GM12878 (cell line): ENCODE measurements around the gene CD3D. TPM values are rescaled to one million over a fixed set of nuclear protein-coding genes. Genes with fewer than 3 reads are reported as not detected.

Experiments
- ATAC-seq: fragments of 200-7000 bp; cut with Tn5 transposase; 3 replicates; pipeline ENCODE4 v1.9.1; 2020; ENCODE audit warnings: mild to moderate bottlenecking, moderate library complexity
- BruUV-seq: library from RNA; stranded (reverse); fragments of 400-500 nt; replicated peaks from 2 replicates; lab custom pipeline; 2021; lab: Mats Ljungman, UMichigan
- CTCF ChIA-PET: fragments of 300-600 bp; sonication (Branson Sonifier 250); formaldehyde crosslinking; extraction: SDS; loops from one replicate; lab custom pipeline; 2021; ENCODE audit warnings: inconsistent platforms; lab: Yijun Ruan, JAX
- POLR2A ChIA-PET: fragments of 350-600 bp; formaldehyde crosslinking; extraction: SDS; loops from one replicate; lab custom pipeline; 2021; ENCODE audit warnings: inconsistent platforms; lab: Charles Lee
- RAD21 ChIA-PET: fragments of 300-600 bp; sonication (Branson Sonifier 250); formaldehyde crosslinking; loops from one replicate; lab custom pipeline; 2023; ENCODE audit warnings: antibody characterized with exemption; ENCODE audit not compliant: unreplicated experiment; lab: Charles Lee
- SMC1A ChIA-PET: fragments of 300-600 bp; sonication (Branson Sonifier 250); formaldehyde crosslinking; loops from one replicate; lab custom pipeline; 2023; ENCODE audit not compliant: unreplicated experiment, uncharacterized antibody; lab: Charles Lee
- DNase-seq: peaks from one replicate; pipeline ENCODE4 v3.0.0-alpha.2; 2011; ENCODE audit warnings: low read depth, low spot score
- FAIRE-seq: peaks from 3 replicates; lab custom pipeline; 2011; peaks lifted over from hg19 to GRCh38; lab: Jason Lieb, UNC
- H2AFZ ChIP-seq: 2 replicates; pipeline ENCODE4 v1.6.0; 2011; ENCODE audit warnings: low read depth, low read length, control low read depth; ENCODE audit not compliant: control insufficient read depth
- H3K27ac ChIP-seq: 2 replicates; pipeline ENCODE4 v1.5.1; 2011; ENCODE audit warnings: control low read depth; ENCODE audit not compliant: control insufficient read depth, insufficient read depth
- H3K27me3 ChIP-seq, 2 experiments: replicated peaks in 1 of 2; 2 replicates each; pipeline versions ENCODE4 v1.6.0 to v1.6.1; 2011; ENCODE audit warnings: low read length in 1 of 2; ENCODE audit not compliant: control insufficient read depth in 2 of 2, insufficient read depth in 2 of 2
- H3K36me3 ChIP-seq, 2 experiments: 2 replicates each; pipeline ENCODE4 v1.5.1; 2011; ENCODE audit warnings: low read length in 1 of 2; ENCODE audit not compliant: control insufficient read depth in 2 of 2, insufficient read depth in 2 of 2
- H3K4me1 ChIP-seq: 2 replicates; pipeline ENCODE4 v1.6.1; 2011; ENCODE audit warnings: mild to moderate bottlenecking, low read length, moderate library complexity, mixed read lengths; ENCODE audit not compliant: control insufficient read depth, insufficient read depth
- H3K4me2 ChIP-seq: 2 replicates; pipeline ENCODE4 v1.6.0; 2011; ENCODE audit warnings: control low read depth; ENCODE audit not compliant: control insufficient read depth, insufficient read depth
- H3K4me3 ChIP-seq: fragments of 200-600 bp; sonication (generic); 2 replicates; pipeline ENCODE4 v1.5.1; 2016
- H3K79me2 ChIP-seq: 2 replicates; pipeline ENCODE4 v1.6.0; 2011; ENCODE audit warnings: low read length; ENCODE audit not compliant: control insufficient read depth, insufficient read depth
- H3K9ac ChIP-seq: 2 replicates; pipeline ENCODE4 v1.8.0; 2011; ENCODE audit warnings: low read length, control low read depth, mixed read lengths; ENCODE audit not compliant: control insufficient read depth, insufficient read depth
- H3K9me3 ChIP-seq: replicated peaks from 3 replicates; pipeline ENCODE4 v1.5.1; 2011; ENCODE audit warnings: mild to moderate bottlenecking, low read length; ENCODE audit not compliant: control insufficient read depth, insufficient read depth
- H4K20me1 ChIP-seq: 2 replicates; pipeline ENCODE4 v1.6.0; 2011; ENCODE audit not compliant: control insufficient read depth, insufficient read depth
- ATF7 ChIP-seq: fragments of 450-650 bp; IDR thresholded peaks from 2 replicates; pipeline ENCODE4 v1.6.1; 2016; ENCODE audit warnings: low read depth, mild to moderate bottlenecking
- BRCA1 ChIP-seq: IDR thresholded peaks from 2 replicates; pipeline ENCODE4 v1.6.1; 2011; ENCODE audit warnings: low read depth, low read length, improper control_type of control experiment
- CHD4 ChIP-seq: fragments of 200-600 bp; sonication (generic); IDR thresholded peaks from 2 replicates; pipeline ENCODE4 v1.6.1; 2016; ENCODE audit warnings: mild to moderate bottlenecking
- EGR1 ChIP-seq, 2 experiments: IDR thresholded peaks; 1 replicate in 1 of 2; 2 replicates in 1 of 2; pipeline ENCODE4 v1.6.1; 2011 to 2012; ENCODE audit warnings: low read depth in 2 of 2, low read length in 2 of 2, borderline replicate concordance in 1 of 2, mild to moderate bottlenecking in 1 of 2, moderate library complexity in 1 of 2
- JUNB ChIP-seq: IDR thresholded peaks from 2 replicates; pipeline ENCODE4 v1.6.1; 2016; ENCODE audit warnings: antibody characterized with exemption, mild to moderate bottlenecking
- PML ChIP-seq: IDR thresholded peaks from 2 replicates; pipeline ENCODE4 v1.6.1; 2012; ENCODE audit warnings: low read length, inconsistent platforms
- SMAD5 ChIP-seq: IDR thresholded peaks from 2 replicates; pipeline ENCODE4 v1.6.1; 2016; ENCODE audit warnings: antibody characterized with exemption, low read depth
- TCF7 ChIP-seq: IDR thresholded peaks from 2 replicates; pipeline ENCODE4 v1.6.1; 2014; ENCODE audit warnings: antibody characterized with exemption, borderline replicate concordance
- WRNIP1 ChIP-seq: IDR thresholded peaks from 2 replicates; pipeline ENCODE4 v1.6.1; 2011; ENCODE audit warnings: low read depth, low read length, improper control_type of control experiment, borderline replicate concordance
- ZBED1 ChIP-seq: IDR thresholded peaks from 2 replicates; pipeline ENCODE4 v1.6.1; 2016; ENCODE audit warnings: borderline replicate concordance
- ZNF24 ChIP-seq: fragments of 450-650 bp; IDR thresholded peaks from 2 replicates; pipeline ENCODE4 v1.6.1; 2017; ENCODE audit warnings: antibody characterized with exemption, mild to moderate bottlenecking
- WGBS: methylation state at CpG from one replicate; pipeline ENCODE4 v1.1.6; 2016; ENCODE audit warnings: low lambda C conversion rate; ENCODE audit not compliant: insufficient replicate concordance, insufficient coverage; ENCODE audit errors: missing lambda C conversion rate; 5-methylcytosine and 5-hydroxymethylcytosine counted together
- in situ Hi-C: fragments of 300-500 bp; cut with MboI; formaldehyde crosslinking; loops from 9 replicates; pipeline ENCODE4 v1.14.3; 2018; ENCODE audit warnings: mixed read lengths
- intact Hi-C: fragments of 100-400 bp; cut with micrococcal nuclease; formaldehyde crosslinking; loops from one replicate; pipeline ENCODE4 v1.14.2; 2022; ENCODE audit not compliant: unreplicated experiment
- polyA plus RNA-seq, 11 experiments: library from polyadenylated mRNA; depleted of rRNA in 4 of 11; unstranded in 6 of 11; stranded (reverse) in 5 of 11; fragments of >200 nt; fragmentation: Nextera tagmentation in 4 of 11; fragmentation: Illumina TruSeq in 1 of 11; extraction: Ambion mirVana in 4 of 11; extraction: Trizol in 1 of 11; gene quantifications; 1 replicate in 1 of 11; 2 replicates in 10 of 11; pipeline versions ENCODE4 v1.2.1 to v1.2.3, GENCODE V29; 2011 to 2016; ENCODE audit warnings: inconsistent platforms in 2 of 11, missing spikeins in 2 of 11, low read depth in 1 of 11
- total RNA-seq, 4 experiments: library from RNA; depleted of rRNA in 3 of 4; stranded (reverse); fragments of >200 nt in 3 of 4; fragmentation: Illumina TruSeq in 1 of 4; extraction: Trizol in 1 of 4; gene quantifications; 2 replicates each; pipeline versions ENCODE4 v1.2.1 to v1.2.3, GENCODE V29; 2013 to 2021
- TF ChIP-seq, protein P1 (sequence below): IDR thresholded peaks from 2 replicates; pipeline ENCODE4 v1.6.1; 2011; ENCODE audit warnings: borderline replicate concordance, low read depth, mild to moderate bottlenecking, moderate library complexity, mixed read lengths, low read length; ENCODE audit not compliant: insufficient read depth; ENCODE audit errors: extremely low read length

Gene CD3D
- total and polyA plus RNA-seq, 10 of the 15 experiments (the other 5 are each of a cell fraction or from before 2014, with no cell fraction given): 0.13 to 0.69 (median 0.29) TPM; not detected in 6

DNA sequence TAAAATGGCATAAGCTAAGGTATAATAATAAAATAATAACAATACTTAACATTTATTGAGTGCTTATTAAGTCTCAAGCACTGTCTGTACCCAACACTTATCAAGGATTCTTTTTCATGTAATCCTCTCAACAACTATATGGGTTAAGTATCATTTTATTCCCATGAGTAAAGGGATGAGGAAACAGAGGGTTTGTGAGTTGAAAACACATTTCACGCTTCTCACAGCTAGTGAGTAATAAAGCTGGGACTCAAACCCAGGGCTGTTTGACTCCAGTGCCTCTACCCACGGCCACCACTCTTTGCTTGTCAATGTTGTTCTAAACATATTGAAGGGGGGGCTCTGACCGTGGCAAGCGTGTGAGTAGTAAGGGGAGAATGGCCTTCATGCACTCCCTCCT is 29.3 kb downstream of the CD3D start:
- 12% methylated on average over 4 of the region's 4 CpGs for whole genome bisulfite sequencing
- FAIRE-seq (no peak), ATAC-seq (no peak), DNase-seq (no peak)
- ChIA-PET RAD21 (interaction anchor here (3.6 kb wide), 1 partner anchor 115 kb away, joined by 17 read pairs; no protein-coding TSS in a partner anchor), CTCF (interaction anchor here (1.2 to 1.6 kb wide), 3 partner anchors 15 to 141 kb away, joined by 3 to 4 read pairs (median 4); no protein-coding TSS in a partner anchor), POLR2A (interaction anchor here (0.6 kb wide), 1 partner anchor 11 kb away, joined by 3 read pairs; no protein-coding TSS in a partner anchor), SMC1A (interaction anchor here (0.8 kb wide), 1 partner anchor 114 kb away, joined by 3 read pairs; no protein-coding TSS in a partner anchor)
- no peaks in the 10 kb centered on the region for H3K27me3 ChIP-seq
- intact Hi-C loops: no loop called here
- peaks cover 17% of the 10 kb centered on the region for H3K4me1 ChIP-seq
- TF ChIP-seq BRCA1: no peak
- no peak for TF ChIP-seq ATF7
- TF ChIP-seq JUNB: no peak
- no peak for TF ChIP-seq TCF7
- no peak for TF ChIP-seq CHD4
- no peak for TF ChIP-seq EGR1 (IDR thresholded peaks at IDR 0.05; ENCODE audit: borderline replicate concordance in 1 of 2, low read depth in 2 of 2, low read length in 2 of 2)
- no peak for TF ChIP-seq SMAD5
- TF ChIP-seq WRNIP1: no peak
- TF ChIP-seq, protein P1, sequence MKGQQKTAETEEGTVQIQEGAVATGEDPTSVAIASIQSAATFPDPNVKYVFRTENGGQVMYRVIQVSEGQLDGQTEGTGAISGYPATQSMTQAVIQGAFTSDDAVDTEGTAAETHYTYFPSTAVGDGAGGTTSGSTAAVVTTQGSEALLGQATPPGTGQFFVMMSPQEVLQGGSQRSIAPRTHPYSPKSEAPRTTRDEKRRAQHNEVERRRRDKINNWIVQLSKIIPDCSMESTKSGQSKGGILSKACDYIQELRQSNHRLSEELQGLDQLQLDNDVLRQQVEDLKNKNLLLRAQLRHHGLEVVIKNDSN: no peak
- no peak for TF ChIP-seq PML
- TF ChIP-seq ZNF24: no peak
- no peak for TF ChIP-seq ZBED1
- H3K4me2 ChIP-seq: no peak overlapping the region
- no peak overlapping the region for H3K9ac ChIP-seq
- no peak overlapping the region for H3K27ac ChIP-seq
- H3K4me3 ChIP-seq: no peak overlapping the region
- H3K9me3 ChIP-seq: no peaks in the 10 kb centered on the region; the same call in 2 of the 3 replicates
- H2AFZ ChIP-seq: no peak overlapping the region
- no peaks in the 10 kb centered on the region for H3K36me3 ChIP-seq
- no TSS peak for BruUV-seq
- no peaks in the 10 kb centered on the region for H3K79me2 ChIP-seq
- in situ Hi-C loops: no loop called here
- H4K20me1 ChIP-seq: no peaks in the 10 kb centered on the region
